Measurements from ENCODE around the gene PLD1.
"Not testable (repeated sequence)": the region's sequence is repeated elsewhere in the genome, so short reads cannot be mapped to it uniquely, and the experiment has no call there.

Gene PLD1

GRCh38 chr3:171746320-171747222, 63.7 kb downstream of the PLD1 start:
- DNase-seq (ENCODE audit: low read depth in 2 of 2, low spot score in 1 of 2): not testable (repeated sequence)

- no peak for DNase-seq (ENCODE audit: low read depth in 2 of 2, low spot score in 1 of 2)
Observed at GRCh38 chr3:171745577-171746319, 64.5 kb downstream of the PLD1 start.

GRCh38 chr3:171744158-171744741, 66.0 kb downstream of the PLD1 start:
- DNase-seq (ENCODE audit: low read depth in 2 of 2, low spot score in 1 of 2): no peak

- DNase-seq (ENCODE audit: low read depth in 2 of 2, low spot score in 1 of 2): no peak
Observed at GRCh38 chr3:171743327-171744157, 66.7 kb downstream of the PLD1 start.

GRCh38 chr3:171741377-171741776, 68.9 kb downstream of the PLD1 start:
- DNase-seq (ENCODE audit: low read depth in 2 of 2, low spot score in 1 of 2): no peak

GRCh38 chr3:171736556-171736955, 73.7 kb downstream of the PLD1 start:
- DNase-seq (ENCODE audit: low read depth in 2 of 2, low spot score in 1 of 2): no peak

- DNase-seq (ENCODE audit: low read depth in 2 of 2, low spot score in 1 of 2): no peak
Observed at GRCh38 chr3:171733561-171733960, 76.7 kb downstream of the PLD1 start.

GRCh38 chr3:171732756-171733155, 77.5 kb downstream of the PLD1 start:
- no peak for DNase-seq (ENCODE audit: low read depth in 2 of 2, low spot score in 1 of 2)

GRCh38 chr3:171731691-171732090, 78.6 kb downstream of the PLD1 start:
- no peak for DNase-seq (ENCODE audit: low read depth in 2 of 2, low spot score in 1 of 2)

GRCh38 chr3:171729452-171730334, 80.6 kb downstream of the PLD1 start:
- DNase-seq (ENCODE audit: low read depth in 2 of 2, low spot score in 1 of 2): no peak

- DNase-seq (ENCODE audit: low read depth in 2 of 2, low spot score in 1 of 2): no peak
Observed at GRCh38 chr3:171727288-171727687, 83.0 kb downstream of the PLD1 start.

- DNase-seq (ENCODE audit: low read depth in 2 of 2, low spot score in 1 of 2): no peak
Observed at GRCh38 chr3:171718493-171719185, 91.6 kb downstream of the PLD1 start.

GRCh38 chr3:171715155-171715554, 95.1 kb downstream of the PLD1 start:
- DNase-seq (ENCODE audit: low read depth in 2 of 2, low spot score in 1 of 2): no peak

- no peak for DNase-seq (ENCODE audit: low read depth in 2 of 2, low spot score in 1 of 2)
Observed at GRCh38 chr3:171712171-171712938, 97.9 kb downstream of the PLD1 start.

GRCh38 chr3:171711461-171712170, 98.7 kb downstream of the PLD1 start:
- DNase-seq (ENCODE audit: low read depth in 2 of 2, low spot score in 1 of 2): no peak

GRCh38 chr3:171710359-171710758, 99.9 kb downstream of the PLD1 start:
- DNase-seq (ENCODE audit: low read depth in 2 of 2, low spot score in 1 of 2): no peak

- no peak for DNase-seq (ENCODE audit: low read depth in 2 of 2, low spot score in 1 of 2)
Observed at GRCh38 chr3:171704814-171705213, 105.5 kb downstream of the PLD1 start.

GRCh38 chr3:171704002-171704401, 106.3 kb downstream of the PLD1 start:
- DNase-seq (ENCODE audit: low read depth in 2 of 2, low spot score in 1 of 2): no peak

All from stimulated activated CD8-positive, alpha-beta memory T cell treated with anti-CD3 and anti-CD28 coated beads, Interleukin-4, amount 100 ng/mL, for 4 hours (primary cell).